SU-DHL-6 (cell line): ENCODE measurements around the gene CORO6.

ENCODE experiments used
- H2AFZ ChIP-seq: fragments of 200-600 bp; sonication (generic); 2 replicates; pipeline ENCODE4 v1.6.1; 2014; ENCODE audit warnings: low read depth, mild to moderate bottlenecking, moderate library complexity, mixed read lengths, antibody characterized with exemption, low read length; ENCODE audit not compliant: severe bottlenecking
- H3F3A ChIP-seq: fragments of 200-600 bp; shearing (Covaris generic); 2 replicates; pipeline ENCODE4 v1.6.0; 2016; ENCODE audit warnings: antibody characterized with exemption, mild to moderate bottlenecking; ENCODE audit not compliant: insufficient read depth
- H3K27ac ChIP-seq: fragments of 200-600 bp; sonication (generic); 2 replicates; pipeline ENCODE4 v1.5.1; 2016; ENCODE audit warnings: low read depth, mild to moderate bottlenecking, low read length, moderate library complexity, mixed read lengths
- H3K27me3 ChIP-seq: fragments of 200-600 bp; sonication (generic), shearing (Covaris generic); 2 replicates; pipeline ENCODE4 v1.6.0; 2014; ENCODE audit warnings: mild to moderate bottlenecking, low read length
- H3K36me3 ChIP-seq: fragments of 200-600 bp; sonication (generic); 2 replicates; pipeline ENCODE4 v1.6.1; 2014; ENCODE audit warnings: mild to moderate bottlenecking, low read length, mixed read lengths
- H3K4me2 ChIP-seq: fragments of 300-600, 200-600 bp; shearing (Covaris generic), sonication (generic); 2 replicates; pipeline ENCODE4 v1.6.0; 2014; ENCODE audit warnings: low read length, low read depth, mild to moderate bottlenecking; ENCODE audit not compliant: poor library complexity, severe bottlenecking
- H3K4me3 ChIP-seq: fragments of 200-600 bp; sonication (generic); 2 replicates; pipeline ENCODE4 v1.5.1; 2014; ENCODE audit warnings: antibody characterized with exemption, low read length, mild to moderate bottlenecking, mixed read lengths; ENCODE audit not compliant: insufficient read depth, poor library complexity, severe bottlenecking
- H3K79me2 ChIP-seq: fragments of 200-600 bp; sonication (generic); 2 replicates; pipeline ENCODE4 v1.6.1; 2014; ENCODE audit warnings: mild to moderate bottlenecking, low read length, moderate library complexity; ENCODE audit not compliant: insufficient read depth
- H3K9ac ChIP-seq: fragments of 200-600 bp; sonication (generic); 2 replicates; pipeline ENCODE4 v1.7.0; 2014; ENCODE audit warnings: mild to moderate bottlenecking, low read length
- H3K9me2 ChIP-seq: fragments of 200-600 bp; sonication (generic); replicated peaks from 2 replicates; pipeline ENCODE4 v1.6.1; 2014; ENCODE audit warnings: low read length; ENCODE audit not compliant: insufficient read depth
- H3K9me3 ChIP-seq: fragments of 200-600 bp; sonication (generic); 2 replicates; pipeline ENCODE4 v1.6.1; 2014; ENCODE audit warnings: low read length, mixed read lengths; ENCODE audit not compliant: insufficient read depth
- H4K20me1 ChIP-seq: fragments of 200-600 bp; sonication (generic); 2 replicates; pipeline ENCODE4 v1.6.1; 2014; ENCODE audit warnings: low read depth, mild to moderate bottlenecking, antibody characterized with exemption, low read length, moderate library complexity, mixed read lengths
- CTCF ChIP-seq: fragments of 200-600 bp; sonication (generic); IDR thresholded peaks from one replicate; pipeline ENCODE4 v1.5.1; 2017; ENCODE audit warnings: antibody characterized with exemption, mild to moderate bottlenecking, low read length, moderate library complexity; ENCODE audit not compliant: insufficient read depth, poor library complexity, severe bottlenecking
- EZH2phosphoT487 ChIP-seq: fragments of 200-600 bp; sonication (generic), shearing (Covaris generic); conservative IDR thresholded peaks from 2 replicates; pipeline ENCODE4 v1.6.1; 2018; ENCODE audit warnings: mild to moderate bottlenecking, antibody characterized with exemption, low read length, moderate library complexity, mixed read lengths

The CORO6 gene

DNA sequence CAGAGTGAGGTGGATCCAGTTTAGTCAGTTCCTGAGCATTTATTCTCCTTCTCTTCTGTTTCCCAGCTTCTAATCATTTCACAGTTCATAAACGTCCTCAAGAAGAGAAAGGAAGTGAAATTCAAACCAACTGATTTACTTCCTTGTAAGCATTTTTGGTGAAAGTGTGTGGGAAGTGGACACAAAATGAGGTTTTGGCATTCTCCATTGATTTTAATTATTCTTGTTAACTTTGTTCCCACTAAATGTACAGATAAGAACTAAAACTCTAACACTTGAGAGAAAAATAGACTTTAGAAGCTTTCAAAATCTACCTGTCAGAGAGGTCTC lies 42.7 kb upstream of the CORO6 start:
- Histone ChIP-seq H3K27me3 (no peaks in the 10 kb centered on the region), H3K4me3 (no peak overlapping the region), H3K36me3 (peaks cover 20% of the 10 kb centered on the region; the same call in 1 of the 2 replicates), H3K27ac (no peak overlapping the region), H3K9me2 (no peaks in the 10 kb centered on the region), H3F3A (no peaks in the 10 kb centered on the region), H4K20me1 (no peaks in the 10 kb centered on the region), H2AFZ (no peak overlapping the region), H3K9ac (no peak overlapping the region), H3K9me3 (no peaks in the 10 kb centered on the region), H3K4me2 (no peak overlapping the region), H3K79me2 (no peaks in the 10 kb centered on the region)
- TF ChIP-seq CTCF, result no peak
- no peak for TF ChIP-seq EZH2phosphoT487

DNA sequence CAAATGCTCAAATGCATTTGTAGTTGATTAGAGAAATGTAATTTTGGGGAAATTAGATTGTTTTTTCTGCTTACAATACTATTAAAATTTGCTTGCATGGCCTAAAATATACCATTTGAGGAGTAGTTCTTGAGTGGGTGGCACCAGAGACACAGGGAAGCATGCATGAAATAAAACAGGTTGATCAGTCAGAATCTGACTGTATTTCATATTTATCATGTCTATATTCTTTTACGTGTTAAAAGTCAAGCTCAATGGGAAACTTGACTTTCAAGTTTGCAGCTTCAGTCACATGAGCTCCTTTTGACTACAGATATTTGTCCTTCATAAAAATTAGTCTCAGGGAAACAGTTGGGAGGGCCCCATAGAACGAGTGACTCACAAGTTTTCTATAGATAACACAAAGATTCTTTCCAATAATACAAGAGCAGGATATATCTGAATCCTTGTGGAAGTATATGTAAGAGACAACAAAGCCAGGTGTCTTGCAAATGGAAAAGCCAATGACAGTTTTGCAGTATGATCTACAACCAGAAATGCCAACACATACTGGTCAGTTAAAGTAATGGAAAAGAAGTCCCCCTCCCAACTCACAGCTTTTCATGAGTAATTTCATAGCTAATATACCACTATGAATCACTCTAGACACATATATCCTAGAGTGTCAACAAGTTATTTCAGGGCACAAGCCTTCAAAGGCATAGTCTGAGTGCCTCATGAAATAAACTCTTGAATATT lies 42.2 kb upstream of the CORO6 start:
- Histone ChIP-seq H4K20me1 (no peaks in the 10 kb centered on the region), H3K79me2 (no peaks in the 10 kb centered on the region), H3K36me3 (peaks cover 20% of the 10 kb centered on the region; the same call in 1 of the 2 replicates), H3K9me3 (no peaks in the 10 kb centered on the region), H3K4me3 (no peak overlapping the region), H3F3A (no peaks in the 10 kb centered on the region), H3K9ac (no peak overlapping the region), H3K27me3 (no peaks in the 10 kb centered on the region), H3K9me2 (no peaks in the 10 kb centered on the region), H3K27ac (no peak overlapping the region), H2AFZ (no peak overlapping the region), H3K4me2 (no peak overlapping the region)
- TF ChIP-seq CTCF (no peak), EZH2phosphoT487 (no peak)

DNA sequence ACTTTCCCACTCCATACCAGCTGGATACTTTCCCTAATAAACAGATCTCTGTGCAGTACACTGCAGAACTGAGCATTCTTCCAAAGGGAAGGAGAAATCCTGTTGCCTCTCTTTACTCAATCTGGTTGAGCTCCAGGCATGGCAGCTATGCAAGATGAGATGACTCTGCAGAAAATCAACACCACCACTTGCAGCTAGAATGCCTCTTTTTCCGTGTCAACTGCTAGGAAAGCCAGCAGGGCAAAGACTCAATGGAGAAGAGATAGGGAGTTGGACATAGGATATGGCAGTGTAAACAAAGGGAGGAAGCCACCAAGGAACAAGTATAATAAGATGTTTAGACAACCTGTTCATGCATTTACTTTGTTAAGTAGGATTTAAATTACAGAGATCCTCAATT lies 40.4 kb upstream of the CORO6 start:
- Histone ChIP-seq H3K4me2 (no peak overlapping the region), H3K9me3 (no peaks in the 10 kb centered on the region), H3K27me3 (no peaks in the 10 kb centered on the region), H3K9ac (no peak overlapping the region), H3K9me2 (no peaks in the 10 kb centered on the region), H3K79me2 (no peaks in the 10 kb centered on the region), H3F3A (no peaks in the 10 kb centered on the region), H4K20me1 (no peaks in the 10 kb centered on the region), H3K36me3 (peaks cover 20% of the 10 kb centered on the region; the same call in 1 of the 2 replicates), H2AFZ (no peak overlapping the region), H3K27ac (no peak overlapping the region), H3K4me3 (no peak overlapping the region)
- no peak for TF ChIP-seq CTCF
- TF ChIP-seq EZH2phosphoT487, result no peak
